Activated CD8-positive, alpha-beta memory T cell treated with anti-CD3 and anti-CD28 coated beads, Interleukin-2, amount 10 ng/mL, durations not matched to agents 7 days and 5 days (primary cell): ENCODE data around the gene C1RL. TPM values are rescaled to one million over a fixed set of nuclear protein-coding genes. Genes with fewer than 3 reads are reported as not detected.

Experiments
- ATAC-seq: fragments of 150-1000 bp; cut with Tn5 transposase; one replicate; pipeline ENCODE4 v1.10.0; 2021; ENCODE audit warnings: moderate library complexity
- CTCF ChIA-PET: fragments of 350-600 bp; sonication (Branson Sonifier 250); formaldehyde crosslinking; loops from one replicate; lab custom pipeline; 2021; ENCODE audit warnings: antibody characterized with exemption; lab: Charles Lee
- DNase-seq: peaks from one replicate; pipeline ENCODE4 v3.0.0-alpha.2; 2020
- H3K27ac Mint-ChIP-seq: one replicate; pipeline ENCODE4 v1.8.0; 2021; ENCODE audit warnings: mild to moderate bottlenecking, mixed read lengths
- H3K27me3 Mint-ChIP-seq: one replicate; pipeline ENCODE4 v1.8.0; 2021; ENCODE audit warnings: mixed read lengths
- H3K36me3 Mint-ChIP-seq: one replicate; pipeline ENCODE4 v1.8.0; 2021; ENCODE audit warnings: mild to moderate bottlenecking, mixed read lengths
- H3K4me1 Mint-ChIP-seq: one replicate; pipeline ENCODE4 v1.8.0; 2021; ENCODE audit warnings: mixed read lengths
- H3K4me3 Mint-ChIP-seq: one replicate; pipeline ENCODE4 v1.8.0; 2021; ENCODE audit warnings: mild to moderate bottlenecking, moderate library complexity, mixed read lengths
- H3K9me3 Mint-ChIP-seq: one replicate; pipeline ENCODE4 v1.8.0; 2022; ENCODE audit warnings: low read depth, mixed read lengths
- total RNA-seq, 2 experiments: library from RNA; stranded (reverse); gene quantifications; one replicate each; pipeline ENCODE4 v1.2.3, GENCODE V29; 2021

Gene C1RL
- total RNA-seq, 2 experiments from 2014 or later = 21.8 to 27.4 TPM

- H3K27me3 Mint-ChIP-seq = no peaks in the 10 kb centered on the region
- ATAC-seq (no peak), DNase-seq (no peak)
- no peak overlapping the region for H3K4me3 Mint-ChIP-seq
- no peaks in the 10 kb centered on the region for H3K9me3 Mint-ChIP-seq
- peaks cover 16% of the 10 kb centered on the region for H3K4me1 Mint-ChIP-seq
- peaks cover 54% of the 10 kb centered on the region for H3K36me3 Mint-ChIP-seq
- no peak overlapping the region for H3K27ac Mint-ChIP-seq
- CTCF ChIA-PET = interaction anchor here (0.7 to 3.0 kb wide), 5 partner anchors 20 to 222 kb away, joined by 3 to 17 read pairs (median 3); no protein-coding TSS in a partner anchor
These were observed 36.7 kb upstream of the C1RL start for GRCh38 chr12:7145671-7146070.

GRCh38 chr12:7144414-7145120, 35.6 kb upstream of the C1RL start:
- H3K27ac Mint-ChIP-seq = no peak overlapping the region
- CTCF ChIA-PET = interaction anchor here (0.8 to 3.0 kb wide), 10 partner anchors 10 to 220 kb away, joined by 3 to 17 read pairs (median 4); partner anchors contain the start of gene C1RL
- peaks cover 16% of the 10 kb centered on the region for H3K4me1 Mint-ChIP-seq
- DNase-seq (no peak), ATAC-seq (peak; percentile 60)
- no peaks in the 10 kb centered on the region for H3K9me3 Mint-ChIP-seq
- H3K36me3 Mint-ChIP-seq = peaks cover 51% of the 10 kb centered on the region
- H3K27me3 Mint-ChIP-seq = no peaks in the 10 kb centered on the region
- no peak overlapping the region for H3K4me3 Mint-ChIP-seq

- Mint-ChIP-seq H3K4me1 (peaks cover 13% of the 10 kb centered on the region), H3K27ac (no peak overlapping the region), H3K27me3 (no peaks in the 10 kb centered on the region), H3K36me3 (peaks cover 50% of the 10 kb centered on the region), H3K9me3 (no peaks in the 10 kb centered on the region), H3K4me3 (no peak overlapping the region)
- ATAC-seq (no peak), DNase-seq (no peak)
- CTCF ChIA-PET = interaction anchor here (0.6 to 3.0 kb wide), 9 partner anchors 11 to 855 kb away, joined by 3 to 17 read pairs (median 4); partner anchors contain the start of gene C1RL
These were observed 34.5 kb upstream of the C1RL start for GRCh38 chr12:7143564-7143963.

GRCh38 chr12:7142809-7143465, 33.9 kb upstream of the C1RL start:
- ATAC-seq (no peak), DNase-seq (no peak)
- Mint-ChIP-seq H3K27me3 (no peaks in the 10 kb centered on the region), H3K4me3 (no peak overlapping the region), H3K36me3 (peaks cover 47% of the 10 kb centered on the region), H3K9me3 (no peaks in the 10 kb centered on the region), H3K4me1 (peaks cover 7% of the 10 kb centered on the region), H3K27ac (no peak overlapping the region)
- CTCF ChIA-PET = interaction anchor here (0.7 to 1.5 kb wide), 3 partner anchors 19 to 142 kb away, joined by 3 read pairs; no protein-coding TSS in a partner anchor

GRCh38 chr12:7142056-7142644, 33.1 kb upstream of the C1RL start:
- Mint-ChIP-seq H3K36me3 (peaks cover 50% of the 10 kb centered on the region), H3K27ac (peak overlapping the region; percentile 2)
- DNase-seq = peak; percentile 67

GRCh38 chr12:7141351-7142005, 32.5 kb upstream of the C1RL start:
- no peak overlapping the region for H3K4me3 Mint-ChIP-seq

More at GRCh38 chr12:7142056-7142644, 33.1 kb upstream of the C1RL start:
- CTCF ChIA-PET = interaction anchor here (0.7 to 2.0 kb wide), 3 partner anchors 34 to 141 kb away, joined by 3 to 6 read pairs (median 3); no protein-coding TSS in a partner anchor
- H3K4me1 Mint-ChIP-seq = peaks cover 6% of the 10 kb centered on the region
- no peak overlapping the region for H3K4me3 Mint-ChIP-seq
- H3K9me3 Mint-ChIP-seq = no peaks in the 10 kb centered on the region
- no peaks in the 10 kb centered on the region for H3K27me3 Mint-ChIP-seq
- peak; percentile 76 for ATAC-seq

GRCh38 chr12:7139200-7139599, 30.2 kb upstream of the C1RL start:
- Mint-ChIP-seq H3K4me1 (peaks cover 6% of the 10 kb centered on the region), H3K36me3 (peaks cover 66% of the 10 kb centered on the region), H3K4me3 (no peak overlapping the region), H3K27me3 (no peaks in the 10 kb centered on the region), H3K9me3 (no peaks in the 10 kb centered on the region), H3K27ac (no peak overlapping the region)
- ATAC-seq (no peak), DNase-seq (no peak)
- CTCF ChIA-PET = interaction anchor here (0.7 to 1.4 kb wide), 3 partner anchors 15 to 121 kb away, joined by 3 to 5 read pairs (median 3); partner anchors contain the start of genes LPCAT3 and PEX5

More at GRCh38 chr12:7141351-7142005, 32.5 kb upstream of the C1RL start:
- ATAC-seq (no peak), DNase-seq (no peak)
- Mint-ChIP-seq H3K27me3 (no peaks in the 10 kb centered on the region), H3K9me3 (no peaks in the 10 kb centered on the region), H3K36me3 (peaks cover 54% of the 10 kb centered on the region), H3K27ac (no peak overlapping the region), H3K4me1 (peaks cover 6% of the 10 kb centered on the region)
- CTCF ChIA-PET = interaction anchor here (0.9 to 2.0 kb wide), 4 partner anchors 21 to 47 kb away, joined by 3 to 6 read pairs (median 3); no protein-coding TSS in a partner anchor

GRCh38 chr12:7137908-7138307, 28.9 kb upstream of the C1RL start:
- H3K9me3 Mint-ChIP-seq = no peaks in the 10 kb centered on the region
- DNase-seq (no peak), ATAC-seq (no peak)
- H3K36me3 Mint-ChIP-seq = peaks cover 66% of the 10 kb centered on the region
- H3K4me1 Mint-ChIP-seq = peaks cover 9% of the 10 kb centered on the region
- no peak overlapping the region for H3K4me3 Mint-ChIP-seq
- CTCF ChIA-PET = no interaction called here
- no peak overlapping the region for H3K27ac Mint-ChIP-seq
- no peaks in the 10 kb centered on the region for H3K27me3 Mint-ChIP-seq

- CTCF ChIA-PET = no interaction called here
These were observed 27.7 kb upstream of the C1RL start for GRCh38 chr12:7136676-7137075.

GRCh38 chr12:7136071-7136470, 27.1 kb upstream of the C1RL start:
- peaks cover 58% of the 10 kb centered on the region for H3K36me3 Mint-ChIP-seq
- H3K4me1 Mint-ChIP-seq = peaks cover 21% of the 10 kb centered on the region
- no peak for ATAC-seq
- H3K4me3 Mint-ChIP-seq = no peak overlapping the region
- no peaks in the 10 kb centered on the region for H3K9me3 Mint-ChIP-seq
- no peaks in the 10 kb centered on the region for H3K27me3 Mint-ChIP-seq
- DNase-seq = no peak
- no peak overlapping the region for H3K27ac Mint-ChIP-seq
- CTCF ChIA-PET = no interaction called here

More at GRCh38 chr12:7136676-7137075, 27.7 kb upstream of the C1RL start:
- DNase-seq = no peak
- Mint-ChIP-seq H3K4me3 (no peak overlapping the region), H3K36me3 (peaks cover 63% of the 10 kb centered on the region), H3K27me3 (no peaks in the 10 kb centered on the region), H3K9me3 (no peaks in the 10 kb centered on the region), H3K27ac (no peak overlapping the region), H3K4me1 (peaks cover 18% of the 10 kb centered on the region)
- ATAC-seq = no peak

GRCh38 chr12:7134396-7135166, 25.6 kb upstream of the C1RL start:
- peaks cover 28% of the 10 kb centered on the region for H3K4me1 Mint-ChIP-seq
- H3K9me3 Mint-ChIP-seq = no peaks in the 10 kb centered on the region
- no peak overlapping the region for H3K27ac Mint-ChIP-seq
- no peaks in the 10 kb centered on the region for H3K27me3 Mint-ChIP-seq
- DNase-seq (no peak), ATAC-seq (no peak)
- CTCF ChIA-PET = no interaction called here
- no peak overlapping the region for H3K4me3 Mint-ChIP-seq
- peaks cover 52% of the 10 kb centered on the region for H3K36me3 Mint-ChIP-seq

GRCh38 chr12:7131502-7131866, 22.5 kb upstream of the C1RL start:
- H3K4me1 Mint-ChIP-seq = peaks cover 38% of the 10 kb centered on the region
- ATAC-seq = peak; percentile 59
- DNase-seq = peak; percentile 88
- peak overlapping the region; percentile 87 for H3K27ac Mint-ChIP-seq
- no peaks in the 10 kb centered on the region for H3K27me3 Mint-ChIP-seq
- peak overlapping the region; percentile 95 for H3K4me3 Mint-ChIP-seq
- H3K36me3 Mint-ChIP-seq = peaks cover 32% of the 10 kb centered on the region
- H3K9me3 Mint-ChIP-seq = no peaks in the 10 kb centered on the region
- CTCF ChIA-PET = interaction anchor here (0.6 to 2.5 kb wide), 6 partner anchors 13 to 174 kb away, joined by 3 to 10 read pairs (median 3); no protein-coding TSS in a partner anchor
